ENCODE results near the gene MTURN. TPM values are rescaled to one million over a fixed set of nuclear protein-coding genes. Genes with fewer than 3 reads are reported as not detected.

Gene MTURN
- total and polyA plus RNA-seq, 9 of the 15 experiments (the other 6 are each of a cell fraction or from before 2014, with no cell fraction given): 0.94 to 14.8 (median 6.4) TPM

DNA sequence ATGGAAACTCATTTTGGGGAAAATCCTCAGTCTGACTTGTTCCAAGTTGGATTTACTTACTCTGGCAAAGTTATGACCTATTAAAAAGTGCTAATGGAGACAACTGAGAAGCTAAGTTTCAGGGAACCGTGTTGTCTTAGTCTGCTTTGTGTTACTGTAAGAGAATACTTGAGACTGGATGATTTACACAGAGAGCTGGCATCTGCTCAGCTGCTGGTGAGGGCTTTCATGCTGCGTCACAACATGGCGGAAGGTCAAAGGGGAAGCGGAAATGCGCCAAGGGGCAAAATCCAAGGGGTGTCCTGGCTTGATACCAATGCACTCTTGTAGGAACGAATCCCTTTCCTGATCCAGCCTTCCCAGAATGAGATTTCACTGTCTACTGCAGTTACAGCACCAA is 46.4 kb downstream of the MTURN start (continued):
- TF ChIP-seq, protein P1, sequence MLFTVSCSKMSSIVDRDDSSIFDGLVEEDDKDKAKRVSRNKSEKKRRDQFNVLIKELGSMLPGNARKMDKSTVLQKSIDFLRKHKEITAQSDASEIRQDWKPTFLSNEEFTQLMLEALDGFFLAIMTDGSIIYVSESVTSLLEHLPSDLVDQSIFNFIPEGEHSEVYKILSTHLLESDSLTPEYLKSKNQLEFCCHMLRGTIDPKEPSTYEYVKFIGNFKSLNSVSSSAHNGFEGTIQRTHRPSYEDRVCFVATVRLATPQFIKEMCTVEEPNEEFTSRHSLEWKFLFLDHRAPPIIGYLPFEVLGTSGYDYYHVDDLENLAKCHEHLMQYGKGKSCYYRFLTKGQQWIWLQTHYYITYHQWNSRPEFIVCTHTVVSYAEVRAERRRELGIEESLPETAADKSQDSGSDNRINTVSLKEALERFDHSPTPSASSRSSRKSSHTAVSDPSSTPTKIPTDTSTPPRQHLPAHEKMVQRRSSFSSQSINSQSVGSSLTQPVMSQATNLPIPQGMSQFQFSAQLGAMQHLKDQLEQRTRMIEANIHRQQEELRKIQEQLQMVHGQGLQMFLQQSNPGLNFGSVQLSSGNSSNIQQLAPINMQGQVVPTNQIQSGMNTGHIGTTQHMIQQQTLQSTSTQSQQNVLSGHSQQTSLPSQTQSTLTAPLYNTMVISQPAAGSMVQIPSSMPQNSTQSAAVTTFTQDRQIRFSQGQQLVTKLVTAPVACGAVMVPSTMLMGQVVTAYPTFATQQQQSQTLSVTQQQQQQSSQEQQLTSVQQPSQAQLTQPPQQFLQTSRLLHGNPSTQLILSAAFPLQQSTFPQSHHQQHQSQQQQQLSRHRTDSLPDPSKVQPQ (CRISPR knock-in tag; IDR thresholded peaks at IDR 0.05; ENCODE audit: borderline replicate concordance): no peak
- TF ChIP-seq, protein P2, sequence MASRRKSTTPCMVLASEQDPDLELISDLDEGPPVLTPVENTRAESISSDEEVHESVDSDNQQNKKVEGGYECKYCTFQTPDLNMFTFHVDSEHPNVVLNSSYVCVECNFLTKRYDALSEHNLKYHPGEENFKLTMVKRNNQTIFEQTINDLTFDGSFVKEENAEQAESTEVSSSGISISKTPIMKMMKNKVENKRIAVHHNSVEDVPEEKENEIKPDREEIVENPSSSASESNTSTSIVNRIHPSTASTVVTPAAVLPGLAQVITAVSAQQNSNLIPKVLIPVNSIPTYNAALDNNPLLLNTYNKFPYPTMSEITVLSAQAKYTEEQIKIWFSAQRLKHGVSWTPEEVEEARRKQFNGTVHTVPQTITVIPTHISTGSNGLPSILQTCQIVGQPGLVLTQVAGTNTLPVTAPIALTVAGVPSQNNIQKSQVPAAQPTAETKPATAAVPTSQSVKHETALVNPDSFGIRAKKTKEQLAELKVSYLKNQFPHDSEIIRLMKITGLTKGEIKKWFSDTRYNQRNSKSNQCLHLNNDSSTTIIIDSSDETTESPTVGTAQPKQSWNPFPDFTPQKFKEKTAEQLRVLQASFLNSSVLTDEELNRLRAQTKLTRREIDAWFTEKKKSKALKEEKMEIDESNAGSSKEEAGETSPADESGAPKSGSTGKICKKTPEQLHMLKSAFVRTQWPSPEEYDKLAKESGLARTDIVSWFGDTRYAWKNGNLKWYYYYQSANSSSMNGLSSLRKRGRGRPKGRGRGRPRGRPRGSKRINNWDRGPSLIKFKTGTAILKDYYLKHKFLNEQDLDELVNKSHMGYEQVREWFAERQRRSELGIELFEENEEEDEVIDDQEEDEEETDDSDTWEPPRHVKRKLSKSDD (conservative IDR thresholded peaks at IDR 0.05; ENCODE audit: low read length): no peak
- TF ChIP-seq SOX6 (IDR thresholded peaks at IDR 0.05) (no peak), NR2C1 (IDR thresholded peaks at IDR 0.05) (no peak), NR2C1 (tag; IDR thresholded peaks at IDR 0.05) (no peak), RB1 (IDR thresholded peaks at IDR 0.05; ENCODE audit: low read depth) (no peak), BRD9 (IDR thresholded peaks at IDR 0.05; ENCODE audit: low read depth, partially characterized antibody) (no peak)
- TF ChIP-seq, protein P3, sequence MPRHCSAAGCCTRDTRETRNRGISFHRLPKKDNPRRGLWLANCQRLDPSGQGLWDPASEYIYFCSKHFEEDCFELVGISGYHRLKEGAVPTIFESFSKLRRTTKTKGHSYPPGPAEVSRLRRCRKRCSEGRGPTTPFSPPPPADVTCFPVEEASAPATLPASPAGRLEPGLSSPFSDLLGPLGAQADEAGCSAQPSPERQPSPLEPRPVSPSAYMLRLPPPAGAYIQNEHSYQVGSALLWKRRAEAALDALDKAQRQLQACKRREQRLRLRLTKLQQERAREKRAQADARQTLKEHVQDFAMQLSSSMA (CRISPR knock-in tag; IDR thresholded peaks at IDR 0.05): no peak
